GM23338 (cell line): ENCODE results near the gene CADPS2. TPM values are rescaled to one million over a fixed set of nuclear protein-coding genes. Genes with fewer than 3 reads are reported as not detected.

ENCODE experiments used
- ATAC-seq: fragments of 200-7000 bp; cut with Tn5 transposase; 3 replicates; pipeline ENCODE4 v1.9.1; 2020
- DNase-seq: peaks from one replicate; pipeline ENCODE4 v3.0.0-alpha.2; 2015; ENCODE audit warnings: low spot score
- H2AFZ ChIP-seq: fragments of 200-600 bp; sonication (generic); 2 replicates; pipeline ENCODE4 v1.8.0; 2016; ENCODE audit warnings: antibody characterized with exemption, mild to moderate bottlenecking, moderate library complexity
- H3F3A ChIP-seq: fragments of 200-600 bp; sonication (generic); replicated peaks from 2 replicates; pipeline ENCODE4 v1.8.0; 2017; ENCODE audit warnings: antibody characterized with exemption, mixed run types, low read depth
- H3K27ac ChIP-seq: fragments of 200-600 bp; sonication (generic); 2 replicates; pipeline ENCODE4 v1.6.1; 2016; ENCODE audit warnings: low read depth
- H3K27me3 ChIP-seq: fragments of 200-600 bp; sonication (generic); 2 replicates; pipeline ENCODE4 v1.8.0; 2016; ENCODE audit warnings: mild to moderate bottlenecking, mixed run types, moderate library complexity; ENCODE audit not compliant: insufficient read depth
- H3K36me3 ChIP-seq: fragments of 200-600 bp; sonication (generic); 2 replicates; pipeline ENCODE4 v1.8.0; 2016; ENCODE audit warnings: mild to moderate bottlenecking; ENCODE audit not compliant: insufficient read depth
- H3K4me1 ChIP-seq: fragments of 200-600 bp; sonication (generic); 2 replicates; pipeline ENCODE4 v1.8.0; 2016; ENCODE audit warnings: mild to moderate bottlenecking, moderate library complexity; ENCODE audit not compliant: insufficient read depth
- H3K4me2 ChIP-seq: fragments of 200-600 bp; sonication (generic); 2 replicates; pipeline ENCODE4 v1.7.1; 2017; ENCODE audit warnings: mixed run types
- H3K4me3 ChIP-seq: fragments of 200-600 bp; sonication (generic); 2 replicates; pipeline ENCODE4 v1.6.1; 2016; ENCODE audit warnings: mixed run types
- H3K79me2 ChIP-seq: fragments of 200-600 bp; sonication (generic); replicated peaks from 2 replicates; pipeline ENCODE4 v1.8.0; 2017; ENCODE audit warnings: mild to moderate bottlenecking; ENCODE audit not compliant: insufficient read depth
- H3K9me2 ChIP-seq: fragments of 200-600 bp; sonication (generic); 2 replicates; pipeline ENCODE4 v1.8.0; 2017; ENCODE audit not compliant: insufficient read depth
- H4K20me1 ChIP-seq: fragments of 200-600 bp; sonication (generic); replicated peaks from 2 replicates; pipeline ENCODE4 v1.8.0; 2017; ENCODE audit warnings: mild to moderate bottlenecking; ENCODE audit not compliant: insufficient read depth
- H3K27ac Mint-ChIP-seq: 2 replicates; pipeline ENCODE4 v1.8.0; 2020; ENCODE audit warnings: inconsistent platforms, mild to moderate bottlenecking, moderate library complexity, mixed read lengths
- H3K27me3 Mint-ChIP-seq: 3 replicates; pipeline ENCODE4 v1.8.0; 2022; ENCODE audit warnings: low read depth, mild to moderate bottlenecking, moderate library complexity, mixed read lengths, inconsistent platforms; ENCODE audit not compliant: insufficient read depth, poor library complexity
- H3K36me3 Mint-ChIP-seq: 3 replicates; pipeline ENCODE4 v1.8.0; 2021; ENCODE audit warnings: low read depth, mild to moderate bottlenecking, inconsistent platforms, moderate library complexity, mixed read lengths
- H3K4me1 Mint-ChIP-seq: 3 replicates; pipeline ENCODE4 v1.8.0; 2020; ENCODE audit warnings: mild to moderate bottlenecking, inconsistent platforms, mixed read lengths
- H3K4me3 Mint-ChIP-seq: 3 replicates; pipeline ENCODE4 v1.8.0; 2021; ENCODE audit warnings: moderate library complexity, mild to moderate bottlenecking, inconsistent platforms, mixed read lengths
- H3K9me3 Mint-ChIP-seq: 3 replicates; pipeline ENCODE4 v1.8.0; 2020; ENCODE audit warnings: moderate library complexity, mild to moderate bottlenecking, inconsistent platforms, mixed read lengths
- CTCF ChIP-seq, 2 experiments: fragments of 200-600 bp in 1 of 2; sonication (generic) in 1 of 2; conservative IDR thresholded peaks; 2 replicates each; pipeline versions ENCODE4 v1.5.1 to v1.6.1; 2016 to 2017; ENCODE audit warnings: antibody characterized with exemption in 2 of 2, low read depth in 2 of 2, mild to moderate bottlenecking in 2 of 2, moderate library complexity in 1 of 2
- ETS1 ChIP-seq: IDR thresholded peaks from 2 replicates; pipeline ENCODE4 v1.6.1; 2016; ENCODE audit warnings: antibody characterized with exemption
- EZH2 ChIP-seq: fragments of 200-600 bp; sonication (generic); IDR thresholded peaks from one replicate; pipeline ENCODE4 v1.8.0; 2017; ENCODE audit warnings: antibody characterized with exemption, mild to moderate bottlenecking, low read depth; ENCODE audit not compliant: unreplicated experiment
- EZH2phosphoT487 ChIP-seq: fragments of 200-600 bp; sonication (generic); IDR thresholded peaks from one replicate; pipeline ENCODE4 v1.8.1; 2018; ENCODE audit warnings: antibody characterized with exemption; ENCODE audit not compliant: unreplicated experiment
- NANOG ChIP-seq: IDR thresholded peaks from 2 replicates; pipeline ENCODE4 v1.6.1; 2016; ENCODE audit warnings: antibody characterized with exemption, borderline replicate concordance
- ZNF462 ChIP-seq: fragments of 250-450 bp; sonication (Bioruptor Pico); IDR thresholded peaks from 2 replicates; pipeline ENCODE4 v1.5.0; 2020; ENCODE audit warnings: mild to moderate bottlenecking, moderate library complexity
- polyA plus RNA-seq: library from polyadenylated mRNA; unstranded; fragments of >200 nt; fragmentation: Nextera tagmentation; extraction: Ambion mirVana; gene quantifications from 2 replicates; pipeline ENCODE4 v1.2.1, GENCODE V29; 2016
- total RNA-seq: library from RNA; depleted of rRNA; stranded (reverse); fragments of >200 nt; shearing (Covaris generic); gene quantifications from 2 replicates; pipeline ENCODE4 v1.2.3, GENCODE V29; 2014

Gene CADPS2
- total and polyA plus RNA-seq, 2 experiments from 2014 or later: 16.3 to 36.9 TPM

- Histone ChIP-seq H3K79me2 (no peaks in the 10 kb centered on the region), H3K4me1 (0 out of 2 replicates have a peak, but pooled peaks cover 6% of the 10 kb centered on the region), H2AFZ (no peak overlapping the region), H3K27ac (no peak overlapping the region), H3K4me3 (no peak overlapping the region), H3K9me2 (no peaks in the 10 kb centered on the region), H4K20me1 (no peaks in the 10 kb centered on the region), H3K36me3 (no peaks in the 10 kb centered on the region), H3K4me2 (no peak overlapping the region), H3F3A (no peaks in the 10 kb centered on the region), H3K27me3 (no peaks in the 10 kb centered on the region)
- no peaks in the 10 kb centered on the region for H3K36me3 Mint-ChIP-seq
- no peaks in the 10 kb centered on the region for H3K27me3 Mint-ChIP-seq
- ATAC-seq: peak; percentile 91
- peaks cover 32% of the 10 kb centered on the region for H3K4me1 Mint-ChIP-seq
- TF ChIP-seq ZNF462: no peak
- no peak for TF ChIP-seq NANOG
- no peak for TF ChIP-seq ETS1
- TF ChIP-seq EZH2phosphoT487: no peak
- peak in 1 of 2 experiments; percentile 82; a peak in 3 of 4 replicates for TF ChIP-seq CTCF (conservative IDR thresholded peaks at IDR 0.05; ENCODE audit: low read depth in 2 of 2)
- TF ChIP-seq EZH2: no peak
- H3K9me3 Mint-ChIP-seq: no peaks in the 10 kb centered on the region
- no peak overlapping the region for H3K27ac Mint-ChIP-seq
- H3K4me3 Mint-ChIP-seq: peak overlapping the region; percentile 45; the same call in 1 of the 3 replicates
- DNase-seq: peak; percentile 65
These were observed 353.6 kb downstream of the CADPS2 start for GRCh38 chr7:122532406-122533269.
